Activated CD4-positive, alpha-beta memory T cell treated with anti-CD3 and anti-CD28 coated beads for 36 hours (primary cell): Measurements from ENCODE around the gene RRP8. TPM values are rescaled to one million over a fixed set of nuclear protein-coding genes. Genes with fewer than 3 reads are reported as not detected.

Experiments
- CTCF ChIA-PET: fragments of 350-600 bp; sonication (Branson Sonifier 250); formaldehyde crosslinking; loops from one replicate; lab custom pipeline; 2021; ENCODE audit warnings: antibody characterized with exemption, inconsistent platforms; lab: Charles Lee
- POLR2A ChIA-PET: fragments of 350-600 bp; sonication (Branson Sonifier 250); formaldehyde crosslinking; loops from one replicate; lab custom pipeline; 2021; ENCODE audit warnings: antibody characterized with exemption; lab: Charles Lee
- DNase-seq: peaks from one replicate; pipeline ENCODE4 v3.0.0-alpha.2; 2020
- H3K27ac Mint-ChIP-seq: one replicate; pipeline ENCODE4 v1.8.0; 2021; ENCODE audit warnings: mixed read lengths
- H3K27me3 Mint-ChIP-seq: one replicate; pipeline ENCODE4 v1.8.0; 2021; ENCODE audit warnings: mixed read lengths
- H3K36me3 Mint-ChIP-seq: one replicate; pipeline ENCODE4 v1.8.0; 2021; ENCODE audit warnings: mixed read lengths
- H3K4me1 Mint-ChIP-seq: one replicate; pipeline ENCODE4 v1.8.0; 2021; ENCODE audit warnings: low read depth, mixed read lengths
- H3K4me3 Mint-ChIP-seq: one replicate; pipeline ENCODE4 v1.8.0; 2021; ENCODE audit warnings: mild to moderate bottlenecking, mixed read lengths
- H3K9me3 Mint-ChIP-seq: one replicate; pipeline ENCODE4 v1.8.0; 2021; ENCODE audit warnings: mixed read lengths
- intact Hi-C: fragments of 100-400 bp; cut with micrococcal nuclease; formaldehyde crosslinking; loops from one replicate; pipeline ENCODE4 v1.15.1; 2023
- total RNA-seq, 2 experiments: library from RNA; stranded (reverse); gene quantifications; one replicate each; pipeline ENCODE4 v1.2.3, GENCODE V29; 2021

Gene RRP8
- total RNA-seq, 2 experiments from 2014 or later, result 34.9 to 37.5 TPM

GRCh38 chr11:6614446-6614845, 11.0 kb upstream of the RRP8 start:
- ChIA-PET POLR2A (no interaction called here), CTCF (no interaction called here)
- peaks cover 28% of the 10 kb centered on the region for H3K36me3 Mint-ChIP-seq
- no peak overlapping the region for H3K4me3 Mint-ChIP-seq
- H3K27ac Mint-ChIP-seq, result no peak overlapping the region
- peaks cover 10% of the 10 kb centered on the region for H3K4me1 Mint-ChIP-seq
- DNase-seq, result no peak
- no peaks in the 10 kb centered on the region for H3K9me3 Mint-ChIP-seq
- intact Hi-C loops, result loop anchor here (5.0 to 10.0 kb wide), 2 partner anchors 377 to 1060 kb away; partner anchors contain the start of genes CNGA4 and CYB5R2
- no peaks in the 10 kb centered on the region for H3K27me3 Mint-ChIP-seq

GRCh38 chr11:6613496-6613895, 10.1 kb upstream of the RRP8 start:
- ChIA-PET CTCF (interaction anchor here (1.0 to 3.6 kb wide), 7 partner anchors 8 to 82 kb away, joined by 3 to 32 read pairs (median 7); partner anchors contain the start of genes ILK, MRPL17 and RRP8), POLR2A (interaction anchor here (0.9 kb wide), 1 partner anchor 70 kb away, joined by 3 read pairs; the partner anchor contains the start of gene MRPL17)
- Mint-ChIP-seq H3K27ac (no peak overlapping the region), H3K9me3 (no peaks in the 10 kb centered on the region), H3K4me3 (no peak overlapping the region), H3K4me1 (peaks cover 10% of the 10 kb centered on the region), H3K36me3 (peaks cover 37% of the 10 kb centered on the region), H3K27me3 (no peaks in the 10 kb centered on the region)
- intact Hi-C loops, result loop anchor here (2.0 to 10.0 kb wide), 4 partner anchors 133 to 1061 kb away; partner anchors contain the start of genes ARFIP2, CNGA4, CYB5R2 and SMPD1
- DNase-seq, result no peak

- H3K36me3 Mint-ChIP-seq, result peaks cover 46% of the 10 kb centered on the region
- DNase-seq, result peak; percentile 96
- CTCF ChIA-PET, result interaction anchor here (0.6 to 3.6 kb wide), 22 partner anchors 8 to 233 kb away, joined by 3 to 32 read pairs (median 3); partner anchors contain the start of genes ILK, MRPL17, RRP8 and SMPD1
- peak within 1 kb of the TSS; percentile 86 for H3K4me3 Mint-ChIP-seq
- intact Hi-C loops, result loop anchor here (1.0 to 10.0 kb wide), 5 partner anchors 8 to 1062 kb away; partner anchors contain the start of genes ARFIP2, CNGA4, CYB5R2 and SMPD1
- peaks cover 10% of the 10 kb centered on the region for H3K4me1 Mint-ChIP-seq
- H3K27me3 Mint-ChIP-seq, result no peaks in the 10 kb centered on the region
- peak within 1 kb of the TSS; percentile 92 for H3K27ac Mint-ChIP-seq
- no peaks in the 10 kb centered on the region for H3K9me3 Mint-ChIP-seq
- POLR2A ChIA-PET, result interaction anchor here (0.7 to 1.3 kb wide), 7 partner anchors 8 to 222 kb away, joined by 3 to 5 read pairs (median 4); partner anchors contain the start of genes ARFIP2, MRPL17, SMPD1 and TIMM10B
These were observed 9.0 kb upstream of the RRP8 start, which contains the start of gene TAF10 for GRCh38 chr11:6612213-6613041. TSS of gene TAF10 (minus strand) at chr11:6612216. CDS start at chr11:6612189, 27 bp downstream.

- Mint-ChIP-seq H3K4me3 (peak overlapping the region; percentile 86), H3K27ac (peak overlapping the region; percentile 92)
These were observed 8.5 kb upstream of the RRP8 start for GRCh38 chr11:6611963-6612212.

GRCh38 chr11:6611092-6611962, 7.9 kb upstream of the RRP8 start:
- Mint-ChIP-seq H3K9me3 (no peaks in the 10 kb centered on the region), H3K4me3 (peak overlapping the region; percentile 86), H3K27me3 (no peaks in the 10 kb centered on the region), H3K4me1 (peaks cover 6% of the 10 kb centered on the region), H3K27ac (peak overlapping the region; percentile 92), H3K36me3 (peaks cover 50% of the 10 kb centered on the region)
- ChIA-PET POLR2A (interaction anchor here (0.7 to 1.3 kb wide), 6 partner anchors 11 to 221 kb away, joined by 3 to 5 read pairs (median 4); partner anchors contain the start of genes ARFIP2, MRPL17, SMPD1 and TIMM10B), CTCF (interaction anchor here (0.6 to 3.6 kb wide), 17 partner anchors 8 to 221 kb away, joined by 3 to 32 read pairs (median 3); partner anchors contain the start of genes ILK, MRPL17, RRP8 and SMPD1)
- intact Hi-C loops, result loop anchor here (5.0 to 10.0 kb wide), 2 partner anchors 374 to 1063 kb away; partner anchors contain the start of genes CNGA4 and CYB5R2
- DNase-seq, result peak; percentile 47

More at GRCh38 chr11:6611963-6612212, 8.5 kb upstream of the RRP8 start:
- peaks cover 48% of the 10 kb centered on the region for H3K36me3 Mint-ChIP-seq
- ChIA-PET POLR2A (interaction anchor here (0.7 to 1.3 kb wide), 5 partner anchors 10 to 222 kb away, joined by 3 to 5 read pairs (median 4); partner anchors contain the start of genes ARFIP2, SMPD1 and TIMM10B), CTCF (interaction anchor here (0.6 to 3.6 kb wide), 17 partner anchors 9 to 222 kb away, joined by 3 to 32 read pairs (median 3); partner anchors contain the start of genes ILK, MRPL17, RRP8 and SMPD1)
- no peaks in the 10 kb centered on the region for H3K9me3 Mint-ChIP-seq
- intact Hi-C loops, result loop anchor here (1.0 to 10.0 kb wide), 5 partner anchors 8 to 1063 kb away; partner anchors contain the start of genes ARFIP2, CNGA4, CYB5R2 and SMPD1
- no peaks in the 10 kb centered on the region for H3K27me3 Mint-ChIP-seq
- H3K4me1 Mint-ChIP-seq, result peaks cover 10% of the 10 kb centered on the region
- no peak for DNase-seq

GRCh38 chr11:6610591-6610990, 7.2 kb upstream of the RRP8 start:
- Mint-ChIP-seq H3K4me3 (peak overlapping the region; percentile 86), H3K9me3 (no peaks in the 10 kb centered on the region), H3K4me1 (no peaks in the 10 kb centered on the region), H3K27ac (peak overlapping the region; percentile 92), H3K36me3 (peaks cover 48% of the 10 kb centered on the region), H3K27me3 (no peaks in the 10 kb centered on the region)
- DNase-seq, result peak; percentile 9
- intact Hi-C loops, result loop anchor here (5.0 to 10.0 kb wide), 2 partner anchors 373 to 1064 kb away; partner anchors contain the start of genes CNGA4 and CYB5R2
- CTCF ChIA-PET, result interaction anchor here (2.9 to 3.6 kb wide), 2 partner anchors 36 to 73 kb away, joined by 7 to 32 read pairs; partner anchors contain the start of gene MRPL17
- POLR2A ChIA-PET, result interaction anchor here (1.0 to 1.1 kb wide), 2 partner anchors 57 to 73 kb away, joined by 3 to 4 read pairs; partner anchors contain the start of gene MRPL17

- no peaks in the 10 kb centered on the region for H3K9me3 Mint-ChIP-seq
- H3K4me3 Mint-ChIP-seq, result no peak overlapping the region
- intact Hi-C loops, result loop anchor here (5.0 to 10.0 kb wide), 2 partner anchors 372 to 1065 kb away; partner anchors contain the start of genes CNGA4 and CYB5R2
- H3K36me3 Mint-ChIP-seq, result peaks cover 46% of the 10 kb centered on the region
- no peak for DNase-seq
- H3K27ac Mint-ChIP-seq, result peak overlapping the region; percentile 55
- no peaks in the 10 kb centered on the region for H3K4me1 Mint-ChIP-seq
- ChIA-PET POLR2A (interaction anchor here (1.3 to 3.4 kb wide), 3 partner anchors 9 to 128 kb away, joined by 3 to 23 read pairs (median 4); partner anchors contain the start of genes ARFIP2, TIMM10B and TPP1), CTCF (interaction anchor here (1.1 to 2.2 kb wide), 3 partner anchors 9 to 78 kb away, joined by 6 to 8 read pairs (median 7); partner anchors contain the start of genes MRPL17 and TPP1)
- H3K27me3 Mint-ChIP-seq, result no peaks in the 10 kb centered on the region
These were observed 6.1 kb upstream of the RRP8 start for GRCh38 chr11:6609502-6610015.

- POLR2A ChIA-PET, result interaction anchor here (1.3 to 3.4 kb wide), 3 partner anchors 9 to 127 kb away, joined by 3 to 23 read pairs (median 4); partner anchors contain the start of genes ARFIP2, TIMM10B and TPP1
- DNase-seq, result no peak
- peaks cover 46% of the 10 kb centered on the region for H3K36me3 Mint-ChIP-seq
- no peaks in the 10 kb centered on the region for H3K27me3 Mint-ChIP-seq
- intact Hi-C loops, result no loop called here
- CTCF ChIA-PET, result interaction anchor here (0.9 to 2.2 kb wide), 4 partner anchors 10 to 77 kb away, joined by 3 to 8 read pairs (median 6); partner anchors contain the start of genes MRPL17 and TPP1
- no peak overlapping the region for H3K4me3 Mint-ChIP-seq
- H3K9me3 Mint-ChIP-seq, result no peaks in the 10 kb centered on the region
- peak overlapping the region; percentile 36 for H3K27ac Mint-ChIP-seq
- H3K4me1 Mint-ChIP-seq, result no peaks in the 10 kb centered on the region
These were observed 5.5 kb upstream of the RRP8 start for GRCh38 chr11:6608726-6609501.

GRCh38 chr11:6608011-6608410, 4.6 kb upstream of the RRP8 start:
- Mint-ChIP-seq H3K4me3 (no peak overlapping the region), H3K36me3 (peaks cover 46% of the 10 kb centered on the region), H3K27ac (no peak overlapping the region), H3K9me3 (no peaks in the 10 kb centered on the region), H3K4me1 (no peaks in the 10 kb centered on the region), H3K27me3 (no peaks in the 10 kb centered on the region)
- CTCF ChIA-PET, result interaction anchor here (0.9 to 2.2 kb wide), 5 partner anchors 11 to 229 kb away, joined by 3 to 8 read pairs (median 6); partner anchors contain the start of genes MRPL17 and TPP1
- POLR2A ChIA-PET, result interaction anchor here (0.9 to 3.4 kb wide), 5 partner anchors 8 to 127 kb away, joined by 3 to 23 read pairs (median 4); partner anchors contain the start of genes ARFIP2, MRPL17, TIMM10B and TPP1
- no peak for DNase-seq
- intact Hi-C loops, result no loop called here
